Activated CD8-positive, alpha-beta memory T cell treated with anti-CD3 and anti-CD28 coated beads for 48 hours (primary cell): Measurements from ENCODE around the gene ACAP3.
A peak's percentile ranks its signal among the peaks of the same experiment; 100 is the strongest.

Experiments
- DNase-seq, 3 experiments: peaks; one replicate each; pipeline ENCODE4 v3.0.0-alpha.2; 2020; ENCODE audit warnings: low read depth in 2 of 3, low spot score in 2 of 3

The ACAP3 gene

GRCh38 chr1:1307923-1308755, at the start of gene ACAP3, which contains the start of gene PUSL1:
Gene ACAP3 (minus strand): TSS chr1:1307930. CDS start chr1:1307815, 115 bp downstream.
Gene PUSL1 (plus strand): TSS chr1:1308597. CDS start chr1:1308644, 47 bp downstream.
- DNase-seq = peak; percentile 68 to 86 (median 81)

GRCh38 chr1:1356796-1357401, 49.2 kb upstream of the ACAP3 start:
- no peak for DNase-seq

GRCh38 chr1:1356166-1356795, 48.6 kb upstream of the ACAP3 start:
- no peak for DNase-seq

GRCh38 chr1:1355416-1355815, 47.7 kb upstream of the ACAP3 start:
- no peak for DNase-seq

- no peak for DNase-seq
Measured at GRCh38 chr1:1354271-1355247, 46.8 kb upstream of the ACAP3 start.

GRCh38 chr1:1353389-1354151, 45.8 kb upstream of the ACAP3 start:
- DNase-seq = no peak

- DNase-seq = no peak
Measured at GRCh38 chr1:1352786-1353388, 45.2 kb upstream of the ACAP3 start.

- no peak for DNase-seq
Measured at GRCh38 chr1:1351511-1352427, 44.0 kb upstream of the ACAP3 start.

GRCh38 chr1:1349256-1350012, 41.7 kb upstream of the ACAP3 start, which contains the start of gene DVL1:
Gene DVL1 (minus strand): TSS chr1:1349418. CDS start chr1:1349065, 353 bp downstream.
- peak in 2 of 3 experiments; percentile 40 to 46 for DNase-seq

- DNase-seq = no peak
Measured at GRCh38 chr1:1348420-1349255, 40.9 kb upstream of the ACAP3 start.

- DNase-seq = no peak
Measured at GRCh38 chr1:1347663-1348419, 40.1 kb upstream of the ACAP3 start.

GRCh38 chr1:1347026-1347595, 39.4 kb upstream of the ACAP3 start:
- no peak for DNase-seq

- no peak for DNase-seq
Measured at GRCh38 chr1:1346501-1346890, 38.8 kb upstream of the ACAP3 start.

GRCh38 chr1:1345860-1346500, 38.2 kb upstream of the ACAP3 start:
- no peak for DNase-seq

GRCh38 chr1:1345384-1345783, 37.7 kb upstream of the ACAP3 start:
- no peak for DNase-seq
